WTC11 (cell line): Measurements from ENCODE around the gene RAD9A. TPM values are rescaled to one million over a fixed set of nuclear protein-coding genes. Genes with fewer than 3 reads are reported as not detected.
"Not testable (repeated sequence)": the region's sequence is repeated elsewhere in the genome, so short reads cannot be mapped to it uniquely, and the experiment has no call there.

Experiments used
- ATAC-seq: fragments of 200-7000 bp; cut with Tn5 transposase; 2 replicates; pipeline ENCODE4 v1.10.0; 2021; ENCODE audit warnings: mild to moderate bottlenecking, moderate library complexity
- CTCF ChIA-PET: fragments of 300-600 bp; sonication (Branson Sonifier 250); formaldehyde crosslinking; loops from one replicate; lab custom pipeline; 2021; ENCODE audit warnings: antibody characterized with exemption; lab: Charles Lee
- POLR2A ChIA-PET: fragments of 350-600 bp; sonication (Branson Sonifier 250); formaldehyde crosslinking; loops from one replicate; lab custom pipeline; 2021; ENCODE audit warnings: antibody characterized with exemption; lab: Charles Lee
- DNase-seq: peaks from one replicate; pipeline ENCODE4 v3.0.0; 2021; ENCODE audit warnings: low spot score
- H3K27ac Mint-ChIP-seq: 2 replicates; pipeline ENCODE4 v1.8.0; 2021; ENCODE audit warnings: mixed read lengths
- H3K27me3 Mint-ChIP-seq: 2 replicates; pipeline ENCODE4 v1.8.0; 2021; ENCODE audit warnings: low read depth, mild to moderate bottlenecking, moderate library complexity, mixed read lengths
- H3K36me3 Mint-ChIP-seq: 2 replicates; pipeline ENCODE4 v1.8.0; 2021; ENCODE audit warnings: mixed read lengths
- H3K4me1 Mint-ChIP-seq: 2 replicates; pipeline ENCODE4 v1.8.0; 2022; ENCODE audit warnings: mixed read lengths
- H3K4me3 Mint-ChIP-seq: 2 replicates; pipeline ENCODE4 v1.8.0; 2021; ENCODE audit warnings: mild to moderate bottlenecking, moderate library complexity, mixed read lengths
- H3K9me3 Mint-ChIP-seq: 2 replicates; pipeline ENCODE4 v1.8.0; 2021; ENCODE audit warnings: mixed read lengths
- ATF1 ChIP-seq: sonication (generic); formaldehyde crosslinking; IDR thresholded peaks from 2 replicates; pipeline ENCODE4 v1.8.1; 2023; ENCODE audit warnings: mild to moderate bottlenecking, moderate library complexity, missing genetic modification reagents
- ATF2 ChIP-seq: sonication (generic); formaldehyde crosslinking; IDR thresholded peaks from 2 replicates; pipeline ENCODE4 v1.8.1; 2022; ENCODE audit warnings: low read depth, missing genetic modification reagents, borderline replicate concordance
- CREB1 ChIP-seq: sonication (generic); formaldehyde crosslinking; IDR thresholded peaks from 2 replicates; pipeline ENCODE4 v1.8.0; 2023; ENCODE audit warnings: mild to moderate bottlenecking, missing genetic modification reagents
- FOXP1 ChIP-seq: sonication (generic); formaldehyde crosslinking; IDR thresholded peaks from 2 replicates; pipeline ENCODE4 v1.8.0; 2022; ENCODE audit warnings: missing genetic modification reagents, mild to moderate bottlenecking, moderate library complexity, borderline replicate concordance
- JUN ChIP-seq: sonication (generic); formaldehyde crosslinking; IDR thresholded peaks from 2 replicates; pipeline ENCODE4 v1.8.0; 2023; ENCODE audit warnings: mild to moderate bottlenecking, missing genetic modification reagents
- SOX15 ChIP-seq: fragments of 250-450 bp; sonication (Bioruptor Pico); IDR thresholded peaks from 2 replicates; pipeline ENCODE4 v1.9.0; 2021; ENCODE audit warnings: mild to moderate bottlenecking
- TEAD4 ChIP-seq: sonication (generic); formaldehyde crosslinking; IDR thresholded peaks from 2 replicates; pipeline ENCODE4 v1.8.0; 2022; ENCODE audit warnings: mild to moderate bottlenecking, missing genetic modification reagents
- ZBTB21 ChIP-seq: sonication (generic); formaldehyde crosslinking; IDR thresholded peaks from 2 replicates; pipeline ENCODE4 v1.8.1; 2023; ENCODE audit warnings: mild to moderate bottlenecking, missing genetic modification reagents, borderline replicate concordance
- ZNF121 ChIP-seq: sonication (generic); formaldehyde crosslinking; IDR thresholded peaks from 2 replicates; pipeline ENCODE4 v1.8.0; 2023; ENCODE audit warnings: missing genetic modification reagents
- ZNF281 ChIP-seq: sonication (generic); formaldehyde crosslinking; IDR thresholded peaks from 2 replicates; pipeline ENCODE4 v1.8.0; 2023; ENCODE audit warnings: mild to moderate bottlenecking, missing genetic modification reagents
- ZNF416 ChIP-seq: fragments of 250-450 bp; sonication (Bioruptor Pico); IDR thresholded peaks from 2 replicates; pipeline ENCODE4 v1.9.0; 2021; ENCODE audit warnings: mild to moderate bottlenecking, inconsistent platforms
- ZNF423 ChIP-seq: fragments of 250-450 bp; sonication (Bioruptor Pico); IDR thresholded peaks from 2 replicates; pipeline ENCODE4 v2.1.2; 2022; ENCODE audit warnings: mild to moderate bottlenecking, moderate library complexity
- ZNF425 ChIP-seq: fragments of 250-450 bp; sonication (Bioruptor Pico); conservative IDR thresholded peaks from 2 replicates; pipeline ENCODE4 v1.9.0; 2021; ENCODE audit warnings: mild to moderate bottlenecking
- total RNA-seq: library from RNA; stranded (reverse); gene quantifications from 3 replicates; pipeline ENCODE4 v1.2.3, GENCODE V29; 2021
- TF ChIP-seq, protein P1 (sequence below): fragments of 250-450 bp; sonication (Bioruptor Pico); IDR thresholded peaks from 2 replicates; pipeline ENCODE4 v2.1.2; 2022; ENCODE audit warnings: mild to moderate bottlenecking, moderate library complexity
- TF ChIP-seq, protein P2 (sequence below): sonication (generic); formaldehyde crosslinking; IDR thresholded peaks from 2 replicates; pipeline ENCODE4 v1.8.1; 2023; ENCODE audit warnings: mild to moderate bottlenecking, missing genetic modification reagents, borderline replicate concordance

RAD9A gene
- total RNA-seq, 1 experiment from 2014 or later: 45.5 TPM

GRCh38 chr11:67402192-67402839, 10.5 kb downstream of the RAD9A start:
- not testable (repeated sequence) for H3K9me3 Mint-ChIP-seq, H3K27me3 Mint-ChIP-seq, DNase-seq
- Mint-ChIP-seq H3K4me3 (peak overlapping the region; percentile 43), H3K27ac (peak overlapping the region; percentile 78), H3K36me3 (peaks cover 13% of the 10 kb centered on the region), H3K4me1 (peaks cover 33% of the 10 kb centered on the region)
- ChIA-PET POLR2A (interaction anchor here (0.6 to 2.2 kb wide), 12 partner anchors 10 to 66 kb away, joined by 3 to 21 read pairs (median 6); partner anchors contain the start of genes PTPRCAP, RAD9A, RPS6KB2 and TMEM134), CTCF (interaction anchor here (0.6 to 3.9 kb wide), 43 partner anchors 9 to 284 kb away, joined by 3 to 112 read pairs (median 7); partner anchors contain the start of genes AIP, ANKRD13D, CLCF1 and CORO1B)
- ATAC-seq: peak; percentile 1; the same call in 1 of the 2 replicates

- ATAC-seq, POLR2A ChIA-PET, H3K27me3 Mint-ChIP-seq, H3K27ac Mint-ChIP-seq, H3K9me3 Mint-ChIP-seq, H3K36me3 Mint-ChIP-seq, DNase-seq, H3K4me3 Mint-ChIP-seq: not testable (repeated sequence)
- CTCF ChIA-PET: interaction anchor here (0.8 to 3.9 kb wide), 6 partner anchors 11 to 57 kb away, joined by 3 to 45 read pairs (median 16); partner anchors contain the start of genes RAD9A and RPS6KB2
- H3K4me1 Mint-ChIP-seq: peaks cover 26% of the 10 kb centered on the region
Measured at GRCh38 chr11:67403085-67403484, 11.3 kb downstream of the RAD9A start.

- Mint-ChIP-seq H3K4me1 (peaks cover 18% of the 10 kb centered on the region), H3K27ac (0 out of 2 replicates have a peak overlapping the region, but pooled peaks have one; percentile 70), H3K27me3 (peaks cover 8% of the 10 kb centered on the region; the same call in 1 of the 2 replicates), H3K36me3 (no peaks in the 10 kb centered on the region), H3K9me3 (no peaks in the 10 kb centered on the region), H3K4me3 (no peak overlapping the region)
- ChIA-PET CTCF (interaction anchor here (3.9 kb wide), 1 partner anchor 15 kb away, joined by 45 read pairs; no protein-coding TSS in a partner anchor), POLR2A (interaction anchor here (0.7 kb wide), 1 partner anchor 9 kb away, joined by 3 read pairs; no protein-coding TSS in a partner anchor)
- ATAC-seq (no peak), DNase-seq (no peak)
- TF ChIP-seq, protein P1, sequence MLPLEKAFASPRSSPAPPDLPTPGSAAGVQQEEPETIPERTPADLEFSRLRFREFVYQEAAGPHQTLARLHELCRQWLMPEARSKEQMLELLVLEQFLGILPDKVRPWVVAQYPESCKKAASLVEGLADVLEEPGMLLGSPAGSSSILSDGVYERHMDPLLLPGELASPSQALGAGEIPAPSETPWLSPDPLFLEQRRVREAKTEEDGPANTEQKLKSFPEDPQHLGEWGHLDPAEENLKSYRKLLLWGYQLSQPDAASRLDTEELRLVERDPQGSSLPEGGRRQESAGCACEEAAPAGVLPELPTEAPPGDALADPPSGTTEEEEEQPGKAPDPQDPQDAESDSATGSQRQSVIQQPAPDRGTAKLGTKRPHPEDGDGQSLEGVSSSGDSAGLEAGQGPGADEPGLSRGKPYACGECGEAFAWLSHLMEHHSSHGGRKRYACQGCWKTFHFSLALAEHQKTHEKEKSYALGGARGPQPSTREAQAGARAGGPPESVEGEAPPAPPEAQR (CRISPR knock-in tag): no peak
- TF ChIP-seq ATF1 (CRISPR knock-in tag) (no peak), ZBTB21 (CRISPR knock-in tag) (no peak), ZNF425 (CRISPR knock-in tag) (no peak), ZNF281 (CRISPR knock-in tag) (no peak), JUN (no peak), ZNF416 (no peak), CREB1 (no peak), SOX15 (CRISPR knock-in tag) (no peak), ATF2 (CRISPR knock-in tag) (no peak), ZNF423 (CRISPR knock-in tag) (no peak), FOXP1 (CRISPR knock-in tag) (no peak), ZNF121 (no peak), TEAD4 (CRISPR knock-in tag) (no peak)
- TF ChIP-seq, protein P2, sequence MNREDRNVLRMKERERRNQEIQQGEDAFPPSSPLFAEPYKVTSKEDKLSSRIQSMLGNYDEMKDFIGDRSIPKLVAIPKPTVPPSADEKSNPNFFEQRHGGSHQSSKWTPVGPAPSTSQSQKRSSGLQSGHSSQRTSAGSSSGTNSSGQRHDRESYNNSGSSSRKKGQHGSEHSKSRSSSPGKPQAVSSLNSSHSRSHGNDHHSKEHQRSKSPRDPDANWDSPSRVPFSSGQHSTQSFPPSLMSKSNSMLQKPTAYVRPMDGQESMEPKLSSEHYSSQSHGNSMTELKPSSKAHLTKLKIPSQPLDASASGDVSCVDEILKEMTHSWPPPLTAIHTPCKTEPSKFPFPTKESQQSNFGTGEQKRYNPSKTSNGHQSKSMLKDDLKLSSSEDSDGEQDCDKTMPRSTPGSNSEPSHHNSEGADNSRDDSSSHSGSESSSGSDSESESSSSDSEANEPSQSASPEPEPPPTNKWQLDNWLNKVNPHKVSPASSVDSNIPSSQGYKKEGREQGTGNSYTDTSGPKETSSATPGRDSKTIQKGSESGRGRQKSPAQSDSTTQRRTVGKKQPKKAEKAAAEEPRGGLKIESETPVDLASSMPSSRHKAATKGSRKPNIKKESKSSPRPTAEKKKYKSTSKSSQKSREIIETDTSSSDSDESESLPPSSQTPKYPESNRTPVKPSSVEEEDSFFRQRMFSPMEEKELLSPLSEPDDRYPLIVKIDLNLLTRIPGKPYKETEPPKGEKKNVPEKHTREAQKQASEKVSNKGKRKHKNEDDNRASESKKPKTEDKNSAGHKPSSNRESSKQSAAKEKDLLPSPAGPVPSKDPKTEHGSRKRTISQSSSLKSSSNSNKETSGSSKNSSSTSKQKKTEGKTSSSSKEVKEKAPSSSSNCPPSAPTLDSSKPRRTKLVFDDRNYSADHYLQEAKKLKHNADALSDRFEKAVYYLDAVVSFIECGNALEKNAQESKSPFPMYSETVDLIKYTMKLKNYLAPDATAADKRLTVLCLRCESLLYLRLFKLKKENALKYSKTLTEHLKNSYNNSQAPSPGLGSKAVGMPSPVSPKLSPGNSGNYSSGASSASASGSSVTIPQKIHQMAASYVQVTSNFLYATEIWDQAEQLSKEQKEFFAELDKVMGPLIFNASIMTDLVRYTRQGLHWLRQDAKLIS (CRISPR knock-in tag): no peak
Measured at GRCh38 chr11:67404515-67405195, 12.9 kb downstream of the RAD9A start.
